ENCODE measurements around the gene CEP250.
"Not testable (repeated sequence)": the region's sequence is repeated elsewhere in the genome, so short reads cannot be mapped to it uniquely, and the experiment has no call there.

Gene CEP250

DNA sequence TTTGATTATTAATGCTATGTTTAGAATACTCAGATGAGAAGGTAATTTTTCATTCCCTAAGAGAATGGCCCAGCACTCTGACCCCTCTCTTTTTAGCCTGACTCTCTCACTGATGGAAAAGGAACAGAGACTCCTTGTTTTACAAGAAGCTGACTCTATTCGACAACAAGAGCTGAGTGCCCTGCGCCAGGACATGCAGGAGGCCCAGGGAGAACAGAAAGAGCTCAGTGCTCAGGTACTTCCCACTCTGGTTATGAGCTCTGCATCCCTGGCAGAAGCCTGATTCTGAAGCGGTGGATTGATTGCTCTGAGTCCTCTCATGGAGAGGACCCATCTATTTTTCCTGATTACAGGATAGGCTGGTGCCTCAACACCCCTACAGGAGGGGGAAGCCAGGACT is 41.1 kb downstream of the CEP250 start:
- no peak for DNase-seq

DNA sequence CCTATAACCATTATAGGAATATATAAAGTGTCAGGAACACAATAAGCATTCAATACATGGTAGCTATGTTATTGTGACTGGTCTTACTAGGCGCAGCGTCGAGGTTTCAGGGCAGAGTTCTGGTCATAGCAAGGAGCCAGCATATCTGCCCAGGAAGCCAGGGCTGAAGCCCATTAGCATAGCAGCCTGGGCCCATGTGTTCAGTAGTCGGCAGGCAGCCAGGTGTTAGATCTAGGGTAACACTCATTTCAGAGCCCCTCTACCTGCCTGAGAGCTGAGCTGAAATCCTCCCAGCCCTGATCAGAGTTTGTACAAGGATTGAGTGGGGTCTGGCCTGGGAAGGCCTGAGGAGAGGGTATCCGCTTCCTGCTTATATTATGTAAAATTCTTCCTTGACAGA is 41.9 kb downstream of the CEP250 start:
- DNase-seq, result no peak

DNA sequence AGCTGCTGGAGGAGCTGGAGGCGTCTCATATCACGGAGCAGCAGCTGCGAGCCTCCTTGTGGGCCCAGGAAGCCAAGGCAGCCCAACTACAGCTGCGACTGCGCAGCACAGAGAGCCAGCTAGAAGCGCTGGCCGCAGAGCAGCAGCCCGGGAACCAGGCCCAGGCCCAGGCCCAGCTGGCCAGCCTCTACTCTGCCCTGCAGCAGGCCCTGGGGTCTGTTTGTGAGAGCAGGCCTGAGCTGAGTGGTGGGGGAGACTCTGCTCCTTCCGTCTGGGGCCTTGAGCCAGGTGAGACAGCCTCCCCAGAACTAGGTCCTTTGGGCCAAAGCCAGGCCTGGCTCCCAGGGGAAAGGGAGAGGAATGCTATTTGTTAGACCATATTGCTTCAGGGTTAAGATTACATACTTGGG is 42.4 kb downstream of the CEP250 start:
- no peak for DNase-seq

DNA sequence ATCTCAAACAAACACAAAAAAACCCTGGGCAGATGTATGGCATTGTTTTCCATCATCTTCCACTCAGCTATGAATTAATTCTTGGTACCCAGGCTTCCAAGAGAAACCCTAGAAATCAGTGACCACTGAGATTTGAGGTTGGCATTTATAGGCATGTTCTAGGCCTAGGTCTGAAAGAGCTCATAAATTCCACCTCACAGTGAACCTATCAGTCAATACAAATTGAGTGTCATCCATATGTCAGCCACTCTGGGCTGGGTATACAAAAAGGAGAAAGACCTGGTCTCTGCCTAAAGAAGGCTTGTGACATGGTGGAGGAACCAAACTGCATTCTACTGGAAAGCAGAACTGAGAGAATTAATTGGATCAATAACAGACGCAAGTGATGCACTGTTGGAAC is 43.9 kb downstream of the CEP250 start:
- DNase-seq, result no peak

DNA sequence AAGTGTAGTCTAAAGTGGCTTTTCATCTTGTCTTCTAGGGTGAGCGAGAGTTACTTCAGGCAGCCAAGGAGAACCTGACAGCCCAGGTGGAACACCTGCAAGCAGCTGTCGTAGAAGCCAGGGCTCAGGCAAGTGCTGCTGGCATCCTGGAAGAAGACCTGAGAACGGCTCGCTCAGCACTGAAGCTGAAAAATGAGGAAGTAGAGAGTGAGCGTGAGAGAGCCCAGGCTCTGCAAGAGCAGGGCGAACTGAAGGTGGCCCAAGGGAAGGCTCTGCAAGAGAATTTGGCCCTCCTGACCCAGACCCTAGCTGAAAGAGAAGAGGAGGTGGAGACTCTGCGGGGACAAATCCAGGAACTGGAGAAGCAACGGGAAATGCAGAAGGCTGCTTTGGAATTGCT is 47.0 kb downstream of the CEP250 start:
- DNase-seq, result no peak

DNA sequence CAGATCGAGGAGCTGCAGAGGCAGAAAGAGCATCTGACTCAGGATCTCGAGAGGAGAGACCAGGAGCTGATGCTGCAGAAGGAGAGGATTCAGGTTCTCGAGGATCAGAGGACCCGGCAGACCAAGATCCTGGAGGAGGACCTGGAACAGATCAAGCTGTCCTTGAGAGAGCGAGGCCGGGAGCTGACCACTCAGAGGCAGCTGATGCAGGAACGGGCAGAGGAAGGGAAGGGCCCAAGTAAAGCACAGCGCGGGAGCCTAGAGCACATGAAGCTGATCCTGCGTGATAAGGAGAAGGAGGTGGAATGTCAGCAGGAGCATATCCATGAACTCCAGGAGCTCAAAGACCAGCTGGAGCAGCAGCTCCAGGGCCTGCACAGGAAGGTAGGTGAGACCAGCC is 47.9 kb downstream of the CEP250 start:
- no peak for DNase-seq

DNA sequence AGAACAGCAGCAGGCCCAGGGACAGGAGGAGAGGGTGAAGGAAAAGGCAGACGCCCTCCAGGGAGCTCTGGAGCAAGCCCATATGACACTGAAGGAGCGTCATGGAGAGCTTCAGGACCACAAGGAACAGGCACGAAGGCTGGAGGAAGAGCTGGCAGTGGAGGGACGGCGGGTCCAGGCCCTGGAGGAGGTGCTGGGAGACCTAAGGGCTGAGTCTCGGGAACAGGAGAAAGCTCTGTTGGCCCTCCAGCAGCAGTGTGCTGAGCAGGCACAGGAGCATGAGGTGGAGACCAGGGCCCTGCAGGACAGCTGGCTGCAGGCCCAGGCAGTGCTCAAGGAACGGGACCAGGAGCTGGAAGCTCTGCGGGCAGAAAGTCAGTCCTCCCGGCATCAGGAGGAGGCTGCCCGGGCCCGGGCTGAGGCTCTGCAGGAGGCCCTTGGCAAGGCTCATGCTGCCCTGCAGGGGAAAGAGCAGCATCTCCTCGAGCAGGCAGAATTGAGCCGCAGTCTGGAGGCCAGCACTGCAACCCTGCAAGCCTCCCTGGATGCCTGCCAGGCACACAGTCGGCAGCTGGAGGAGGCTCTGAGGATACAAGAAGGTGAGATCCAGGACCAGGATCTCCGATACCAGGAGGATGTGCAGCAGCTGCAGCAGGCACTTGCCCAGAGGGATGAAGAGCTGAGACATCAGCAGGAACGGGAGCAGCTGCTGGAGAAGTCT is 48.6 kb downstream of the CEP250 start:
- no peak for DNase-seq

DNA sequence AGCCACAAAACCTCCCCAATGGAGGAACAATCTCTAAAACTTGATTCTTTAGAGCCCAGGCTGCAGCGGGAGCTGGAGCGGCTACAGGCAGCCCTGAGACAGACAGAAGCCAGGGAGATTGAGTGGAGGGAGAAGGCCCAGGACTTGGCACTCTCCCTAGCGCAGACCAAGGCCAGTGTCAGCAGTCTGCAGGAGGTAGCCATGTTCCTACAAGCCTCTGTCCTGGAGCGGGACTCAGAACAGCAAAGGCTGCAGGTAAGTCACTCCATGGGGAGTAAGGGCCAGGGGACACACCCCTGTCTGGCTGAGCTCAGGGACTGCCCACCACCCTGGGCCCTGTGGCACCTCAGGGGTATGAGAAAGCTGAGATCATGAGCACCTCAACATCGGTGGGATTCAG is 49.4 kb downstream of the CEP250 start:
- DNase-seq, result no peak

DNA sequence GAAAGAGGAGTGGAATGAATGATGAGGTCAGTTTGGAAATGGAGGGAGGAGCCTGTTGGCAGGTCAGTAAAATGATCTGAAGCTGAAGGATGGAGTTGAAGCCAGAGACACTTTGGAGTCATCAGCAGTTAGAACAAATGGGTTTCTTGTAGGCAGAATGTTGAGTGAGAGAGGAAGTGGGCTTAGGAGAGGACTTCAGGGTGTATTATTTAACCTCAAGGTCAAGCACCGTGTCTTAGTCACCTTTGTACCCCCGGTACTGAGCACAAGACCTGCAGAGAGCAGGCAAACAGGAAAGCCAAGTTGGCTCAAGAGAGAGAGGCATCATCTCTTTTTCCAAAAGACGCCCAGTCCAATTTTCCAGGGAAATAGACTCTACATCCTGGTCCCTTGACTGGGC is 50.8 kb downstream of the CEP250 start:
- no peak for DNase-seq

DNA sequence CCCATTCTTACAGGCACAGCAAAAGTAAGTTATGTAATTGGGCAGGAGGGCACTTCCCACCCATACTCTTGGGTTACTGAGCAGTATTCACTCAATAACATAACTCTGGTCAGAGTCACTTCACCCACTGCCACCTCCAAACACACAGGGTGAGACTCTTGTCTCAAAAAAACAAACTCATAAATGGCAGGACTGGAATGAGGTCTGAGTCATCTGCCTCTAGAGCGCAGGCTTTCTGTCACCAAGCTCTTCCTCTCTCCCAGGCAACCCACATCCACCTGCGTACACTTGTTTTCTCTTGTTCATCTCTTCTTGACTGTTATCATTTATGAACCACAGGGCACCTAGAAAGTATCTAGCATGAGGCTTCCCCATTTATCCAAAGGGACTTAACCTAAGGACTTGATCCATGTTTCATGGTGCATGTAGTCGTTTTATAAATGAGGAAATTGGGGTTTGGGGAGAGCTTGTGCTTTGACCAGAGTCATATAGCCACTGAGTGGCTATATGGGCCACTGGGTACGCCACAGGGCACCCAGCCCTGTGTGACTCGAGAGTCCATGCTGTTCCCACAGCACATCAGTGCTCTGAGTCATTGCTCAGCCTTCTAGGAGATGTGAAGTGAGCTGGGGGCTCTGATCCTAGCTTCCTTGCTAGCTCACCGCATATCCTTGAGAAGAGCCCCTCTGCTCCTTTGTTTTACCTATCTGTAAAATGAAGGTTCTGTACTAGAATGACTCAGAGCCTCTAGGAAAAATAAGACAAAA is 51.7 kb downstream of the CEP250 start:
- no peak for DNase-seq

DNA sequence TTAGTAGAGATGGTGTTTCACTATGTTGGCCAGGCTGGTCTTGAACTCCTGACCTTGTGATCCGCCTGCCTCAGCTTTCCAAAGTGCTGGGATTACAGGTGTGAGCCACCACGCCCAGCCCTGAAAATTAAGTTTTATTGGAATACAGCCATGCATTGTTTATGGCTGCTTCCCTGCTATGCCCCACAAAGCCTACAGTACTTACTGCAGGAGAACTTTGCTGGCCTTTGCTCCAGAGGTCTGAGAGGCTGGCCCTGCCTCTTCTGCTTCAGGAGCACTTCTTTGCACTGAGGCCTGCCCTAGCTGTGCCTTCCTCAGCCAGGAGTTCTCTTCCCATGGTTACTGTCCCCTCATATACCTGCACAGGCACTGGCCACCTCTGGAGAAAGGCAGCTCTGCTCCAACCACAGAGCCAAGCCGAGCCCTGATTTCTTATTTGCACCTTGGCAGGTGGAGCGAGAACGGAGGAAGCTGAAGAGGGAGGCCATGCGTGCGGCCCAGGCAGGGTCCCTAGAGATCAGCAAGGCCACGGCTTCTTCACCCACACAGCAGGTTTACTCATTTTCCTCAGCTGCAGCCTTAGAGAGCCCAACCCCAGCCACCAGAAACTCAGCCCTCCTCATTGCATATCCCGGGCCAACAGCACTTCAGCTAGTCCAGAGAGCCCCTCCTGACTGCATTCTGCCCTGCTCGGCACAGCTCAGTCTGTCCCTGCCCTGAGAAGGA is 53.3 kb downstream of the CEP250 start:
- DNase-seq, result no peak

DNA sequence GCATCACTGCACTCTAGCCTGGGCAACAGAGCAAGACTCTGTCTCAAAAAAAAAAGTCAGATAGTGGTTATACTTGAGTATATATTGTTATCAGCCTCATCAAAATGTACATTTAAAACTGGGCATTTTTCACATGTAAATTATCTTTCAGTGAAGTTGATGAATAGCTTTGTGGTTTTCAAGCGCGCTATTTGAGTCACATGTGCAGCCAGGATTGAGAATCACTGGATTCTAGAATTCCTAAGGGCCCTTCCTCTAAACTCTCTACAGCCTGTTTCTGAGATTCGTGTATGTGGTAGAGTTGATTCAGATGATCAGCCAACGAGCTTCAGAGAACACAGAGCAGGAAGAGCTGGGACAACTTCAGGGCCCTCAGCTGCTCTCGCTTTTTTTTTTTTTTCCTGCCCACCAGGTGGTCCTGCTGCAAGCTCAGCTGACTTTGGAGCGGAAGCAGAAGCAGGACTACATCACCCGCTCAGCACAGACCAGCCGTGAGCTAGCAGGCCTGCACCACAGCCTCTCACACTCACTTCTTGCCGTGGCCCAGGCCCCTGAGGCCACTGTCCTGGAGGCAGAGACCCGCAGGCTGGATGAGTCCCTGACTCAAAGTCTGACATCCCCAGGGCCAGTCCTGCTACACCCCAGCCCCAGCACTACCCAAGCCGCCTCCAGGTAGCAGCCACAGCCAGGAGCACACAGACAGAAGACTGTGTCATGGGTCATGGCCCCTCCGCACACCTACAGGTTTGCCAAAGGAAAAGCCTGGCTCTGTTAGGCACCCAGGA is 55.7 kb downstream of the CEP250 start:
- DNase-seq, result no peak

DNA sequence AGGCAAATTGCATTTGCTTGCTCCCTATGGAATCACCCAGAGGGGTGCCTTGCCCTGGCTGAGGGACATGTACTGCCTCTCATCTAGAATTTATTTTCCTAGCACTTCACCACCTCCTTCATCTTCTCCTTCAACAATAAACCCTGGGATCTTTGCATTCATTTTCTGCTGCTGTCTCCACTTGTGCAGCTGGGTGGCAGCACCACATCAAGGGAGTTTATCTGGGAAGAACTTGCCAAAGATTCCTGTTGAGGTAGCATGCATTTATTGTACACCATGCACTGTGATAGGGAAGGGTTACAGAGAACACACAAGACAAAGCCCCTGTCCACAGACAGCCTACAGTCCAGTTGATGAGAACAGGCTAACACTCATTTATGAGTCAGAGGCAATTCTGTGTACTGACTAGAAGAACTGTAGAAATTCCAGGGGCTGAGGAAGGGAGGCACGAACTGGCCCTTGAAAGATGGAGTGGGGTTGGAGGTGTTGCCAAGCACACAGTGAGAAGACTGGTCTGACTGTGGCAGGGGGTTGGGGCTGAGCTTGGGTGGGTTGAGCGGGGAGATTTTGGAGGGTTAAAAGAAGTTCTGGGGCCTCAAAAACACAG is 56.5 kb downstream of the CEP250 start:
- no peak for DNase-seq

DNA sequence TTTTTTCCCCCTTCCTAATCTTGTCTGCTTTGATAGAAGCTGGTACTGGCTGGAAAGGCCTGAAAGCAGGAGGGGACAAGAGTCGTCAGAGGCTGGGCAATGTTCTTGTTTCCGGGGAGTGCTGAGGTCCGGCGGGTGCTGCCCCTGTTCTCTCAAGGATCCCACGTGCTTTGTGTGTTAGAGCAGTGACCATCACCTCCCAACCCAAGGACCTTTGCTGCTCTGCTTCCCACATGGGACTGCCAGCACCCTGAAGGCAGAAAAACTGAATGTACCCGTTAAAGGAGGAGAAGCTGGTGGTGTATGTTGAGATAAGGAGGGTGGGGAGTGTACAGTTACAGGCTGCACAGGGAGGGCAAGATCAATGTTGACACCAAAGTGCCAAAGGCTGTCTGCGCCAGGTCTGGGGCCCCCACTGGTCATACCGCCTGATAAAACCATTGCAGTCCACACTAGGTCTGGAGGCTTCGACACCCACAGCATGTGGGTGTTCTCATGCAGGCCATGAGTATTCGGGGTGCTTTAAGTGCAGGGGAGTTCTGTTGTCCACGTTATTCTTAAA is 59.1 kb downstream of the CEP250 start:
- DNase-seq, result no peak

DNA sequence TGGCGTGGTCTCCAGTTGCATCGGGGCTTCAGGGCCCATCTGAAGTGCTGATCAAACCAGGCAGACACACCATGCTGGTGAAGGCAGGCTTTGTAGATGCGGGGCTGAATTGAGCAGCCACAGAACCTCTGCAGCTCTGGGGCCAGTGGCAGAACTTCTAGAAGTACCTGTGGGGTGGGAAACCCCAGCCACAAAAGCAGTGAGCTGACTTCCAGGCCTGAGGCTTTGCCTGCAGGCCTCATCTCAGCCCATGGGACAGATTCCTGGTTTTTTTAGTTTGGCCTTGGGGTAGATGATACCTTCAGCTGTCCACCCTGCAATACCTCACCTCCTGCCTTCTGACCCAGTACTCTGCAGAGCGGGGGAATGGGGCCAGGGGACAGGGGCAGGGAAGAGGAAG is 59.9 kb downstream of the CEP250 start:
- no peak for DNase-seq

DNA sequence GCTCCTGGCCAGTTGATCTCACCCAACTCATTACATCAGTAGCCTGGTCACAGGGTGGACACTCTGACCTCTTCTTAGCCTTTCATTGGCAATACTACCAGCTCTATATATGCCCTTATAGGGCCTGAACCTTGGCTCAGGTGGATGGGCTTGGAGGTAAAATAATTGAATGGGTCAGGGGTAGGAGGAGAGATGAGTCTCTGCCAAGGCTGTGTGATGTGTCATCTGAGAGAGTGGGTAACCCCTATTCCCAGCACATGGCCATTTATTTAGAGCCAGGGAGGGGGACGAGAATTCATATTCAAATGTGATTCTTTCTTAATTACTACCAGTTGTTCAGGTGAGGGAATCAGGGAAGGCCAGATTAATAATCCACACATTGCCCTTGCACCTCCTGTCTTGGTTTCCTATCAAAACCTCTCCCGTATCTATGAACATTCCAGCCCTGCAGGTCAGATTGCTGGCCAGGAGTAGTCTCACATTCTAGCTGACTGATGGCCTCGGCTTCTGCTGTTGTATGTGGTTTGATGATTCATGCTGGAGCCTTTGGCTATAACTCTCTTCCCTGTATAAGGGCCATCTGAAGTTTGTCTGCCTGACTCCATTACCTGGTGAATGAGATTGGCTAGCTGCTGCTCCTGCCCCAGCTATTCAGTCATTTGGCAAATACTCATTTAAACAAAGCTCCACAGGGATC is 60.7 kb downstream of the CEP250 start:
- DNase-seq, result no peak

DNA sequence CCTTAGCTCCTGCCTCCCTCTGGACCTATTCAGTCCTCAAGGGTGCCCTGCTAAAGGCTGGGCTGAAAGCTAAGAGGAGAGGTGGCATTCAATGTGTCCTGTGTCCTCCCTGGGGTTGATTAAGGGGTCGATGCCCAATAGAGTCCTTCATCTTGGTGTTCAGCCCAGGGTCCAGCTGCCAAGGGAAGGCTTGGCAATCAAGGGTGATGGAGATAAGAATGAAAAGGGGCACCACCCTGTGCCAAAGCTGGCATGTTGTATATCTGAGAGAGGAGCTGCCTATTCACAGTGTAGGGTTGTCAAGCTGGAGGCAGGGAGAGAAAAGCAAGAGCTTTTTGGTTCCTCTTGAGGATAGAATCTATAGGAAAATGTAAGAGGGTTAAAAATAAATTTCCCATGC is 61.7 kb downstream of the CEP250 start:
- no peak for DNase-seq

DNA sequence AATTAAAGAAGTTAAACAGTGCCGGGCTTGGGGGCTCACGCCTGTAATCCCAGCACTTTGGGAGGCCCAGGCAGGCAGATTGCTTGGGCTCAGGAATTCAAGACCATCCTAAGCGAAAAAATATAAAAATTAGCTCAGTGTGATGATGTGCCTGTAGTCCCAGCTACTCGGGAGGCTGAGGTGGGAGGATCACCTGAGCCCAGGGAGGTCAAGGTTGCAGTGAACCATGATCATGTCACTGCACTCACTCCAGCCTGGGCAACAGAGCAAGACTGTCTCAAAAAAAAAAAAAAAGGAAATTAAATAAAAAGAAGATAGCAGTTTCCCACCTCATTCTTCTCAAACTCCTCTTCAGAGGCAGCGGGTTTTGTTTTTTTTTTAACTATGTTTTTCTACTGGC is 62.4 kb downstream of the CEP250 start:
- DNase-seq, result not testable (repeated sequence)

DNA sequence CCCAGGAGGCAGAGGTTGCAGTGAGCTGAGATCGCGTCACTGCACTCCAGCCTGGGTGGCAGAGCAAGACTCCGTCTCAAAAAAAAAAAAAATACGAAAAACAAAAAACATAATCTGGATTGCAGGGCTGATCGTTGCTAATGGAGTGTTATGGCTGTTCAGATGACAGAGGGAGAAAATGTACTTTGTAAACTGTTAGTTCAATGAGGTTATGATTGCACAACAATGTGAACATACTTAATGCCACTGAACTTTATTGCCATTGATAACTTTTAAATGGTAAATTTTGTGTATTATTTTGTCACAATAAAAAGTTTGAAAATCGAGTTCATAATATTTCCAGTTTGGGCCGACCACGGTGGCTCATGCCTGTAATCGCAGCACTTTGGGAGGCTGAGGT is 63.6 kb downstream of the CEP250 start:
- no peak for DNase-seq

DNA sequence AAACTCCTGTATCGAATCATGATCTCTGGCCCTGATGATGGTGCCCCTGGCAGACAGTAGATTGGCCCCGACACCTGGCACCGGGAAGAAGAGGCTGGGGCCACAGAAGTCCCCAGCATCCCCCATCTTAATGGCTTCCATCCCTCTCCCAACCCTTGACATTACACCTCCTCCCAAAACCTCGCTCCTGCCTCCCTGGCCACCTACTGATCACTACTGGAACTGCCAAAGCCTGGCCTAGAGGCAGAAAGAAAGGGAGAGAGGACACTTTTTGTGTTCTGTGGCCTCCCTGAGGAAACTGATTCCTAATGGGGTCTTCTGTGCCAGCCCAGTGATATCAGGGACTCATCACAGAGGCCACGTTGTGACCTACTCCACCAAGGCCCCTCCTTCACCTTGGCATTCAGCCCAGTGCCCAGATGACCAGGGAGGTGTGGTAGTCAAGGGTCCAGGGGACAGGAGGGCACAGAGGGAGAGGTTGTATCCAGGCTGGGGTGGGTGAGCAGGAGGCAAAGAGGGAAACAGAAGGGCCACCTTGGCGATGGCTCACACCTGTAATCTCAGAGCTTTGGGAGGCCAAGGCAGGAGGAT is 68.0 kb downstream of the CEP250 start:
- DNase-seq, result peak; percentile 55

DNA sequence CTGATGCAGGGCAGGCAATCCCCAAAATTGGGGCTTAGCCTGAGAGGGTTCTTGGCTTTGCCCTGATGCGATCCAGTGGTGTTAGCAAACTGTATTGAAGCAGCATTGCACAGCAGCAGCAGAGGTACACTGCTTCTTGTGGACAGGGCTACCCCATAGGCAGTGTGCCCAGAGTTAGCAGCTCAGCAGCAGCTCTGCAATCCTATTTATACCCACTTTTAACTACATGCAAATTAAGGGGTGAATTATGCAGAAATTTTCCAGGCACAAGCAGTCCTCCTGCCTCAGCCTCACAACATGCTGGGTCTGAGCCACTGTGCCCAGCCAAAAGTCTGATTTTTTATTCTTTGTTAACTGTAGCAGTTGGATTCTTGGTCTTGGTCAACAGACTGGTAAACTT is 70.2 kb downstream of the CEP250 start:
- DNase-seq, result no peak
